ENCODE measurements around the gene MAX.

- no peak for TF ChIP-seq POLR2A (IDR thresholded peaks at IDR 0.05)
- no peak for TF ChIP-seq CTCF (IDR thresholded peaks at IDR 0.05 in 8 of 11, conservative IDR thresholded peaks at IDR 0.05 in 3 of 11)
These were observed 49.3 kb upstream of the MAX start for GRCh38 chr14:65151609-65151956.
